Activated naive CD8-positive, alpha-beta T cell treated with anti-CD3 and anti-CD28 coated beads, Interleukin-2, amount 10 ng/mL, durations not matched to agents 7 days and 5 days (primary cell): ENCODE results near the gene RNF150. TPM values are rescaled to one million over a fixed set of nuclear protein-coding genes. Genes with fewer than 3 reads are reported as not detected.

ENCODE experiments used
- ATAC-seq: fragments of 150-1000 bp; cut with Tn5 transposase; one replicate; pipeline ENCODE4 v1.10.0; 2021; ENCODE audit warnings: low read depth, moderate library complexity
- POLR2A ChIA-PET: fragments of 350-600 bp; sonication (Branson Sonifier 250); formaldehyde crosslinking; loops from one replicate; lab custom pipeline; 2021; ENCODE audit warnings: antibody characterized with exemption; lab: Charles Lee
- DNase-seq: peaks from one replicate; pipeline ENCODE4 v3.0.0; 2021
- H3K27ac Mint-ChIP-seq: one replicate; pipeline ENCODE4 v1.8.0; 2022; ENCODE audit warnings: mild to moderate bottlenecking, mixed read lengths
- H3K27me3 Mint-ChIP-seq: one replicate; pipeline ENCODE4 v1.8.0; 2022; ENCODE audit warnings: mild to moderate bottlenecking, moderate library complexity, mixed read lengths
- H3K36me3 Mint-ChIP-seq: one replicate; pipeline ENCODE4 v1.8.0; 2021; ENCODE audit warnings: mild to moderate bottlenecking, mixed read lengths
- H3K4me1 Mint-ChIP-seq: one replicate; pipeline ENCODE4 v1.8.0; 2021; ENCODE audit warnings: mixed read lengths
- H3K4me3 Mint-ChIP-seq: one replicate; pipeline ENCODE4 v1.8.0; 2022; ENCODE audit warnings: mild to moderate bottlenecking, moderate library complexity, mixed read lengths
- H3K9me3 Mint-ChIP-seq: one replicate; pipeline ENCODE4 v1.8.0; 2021; ENCODE audit warnings: mixed read lengths
- total RNA-seq, 2 experiments: library from RNA; stranded (reverse); gene quantifications; one replicate each; pipeline ENCODE4 v1.2.3, GENCODE V29; 2021

The RNF150 gene
- total RNA-seq, 2 experiments from 2014 or later, result not detected

DNA sequence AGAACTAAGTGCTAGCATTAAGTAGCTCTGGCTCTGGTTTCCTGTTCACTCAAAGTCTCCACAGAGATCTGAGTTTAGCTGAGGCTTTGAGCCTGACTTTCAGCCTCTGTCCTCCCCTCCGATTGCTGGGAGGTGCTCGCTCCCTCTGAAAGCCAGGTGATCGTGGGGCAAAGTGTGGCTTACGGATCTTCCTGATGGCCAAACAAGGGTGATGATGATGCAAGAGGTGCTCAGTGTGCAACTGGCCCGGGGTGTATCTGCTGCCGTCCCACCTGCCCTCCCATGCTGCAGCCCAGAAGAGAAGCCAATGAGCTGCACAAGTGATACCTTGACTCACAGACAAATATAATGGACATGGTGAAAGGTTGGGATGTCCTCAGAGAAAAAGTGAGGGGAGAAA is 207.9 kb downstream of the RNF150 start:
- Mint-ChIP-seq H3K27ac (no peak overlapping the region), H3K4me3 (no peak overlapping the region), H3K4me1 (no peaks in the 10 kb centered on the region), H3K27me3 (peaks cover 3% of the 10 kb centered on the region), H3K9me3 (no peaks in the 10 kb centered on the region), H3K36me3 (no peaks in the 10 kb centered on the region)
- POLR2A ChIA-PET, result no interaction called here
- ATAC-seq (no peak), DNase-seq (no peak)

- ATAC-seq (no peak), DNase-seq (no peak)
- Mint-ChIP-seq H3K4me1 (no peaks in the 10 kb centered on the region), H3K27ac (no peak overlapping the region), H3K36me3 (no peaks in the 10 kb centered on the region), H3K9me3 (no peaks in the 10 kb centered on the region), H3K27me3 (peaks cover 3% of the 10 kb centered on the region), H3K4me3 (no peak overlapping the region)
- POLR2A ChIA-PET, result no interaction called here
These were observed 208.4 kb downstream of the RNF150 start for GRCh38 chr4:140924761-140925392.

- no peak overlapping the region for H3K27ac Mint-ChIP-seq
- POLR2A ChIA-PET, result no interaction called here
- H3K9me3 Mint-ChIP-seq, result no peaks in the 10 kb centered on the region
- ATAC-seq (no peak), DNase-seq (no peak)
- no peaks in the 10 kb centered on the region for H3K36me3 Mint-ChIP-seq
- no peaks in the 10 kb centered on the region for H3K4me1 Mint-ChIP-seq
- no peak overlapping the region for H3K4me3 Mint-ChIP-seq
- peaks cover 9% of the 10 kb centered on the region for H3K27me3 Mint-ChIP-seq
These were observed 226.0 kb downstream of the RNF150 start for GRCh38 chr4:140906993-140907962.

DNA sequence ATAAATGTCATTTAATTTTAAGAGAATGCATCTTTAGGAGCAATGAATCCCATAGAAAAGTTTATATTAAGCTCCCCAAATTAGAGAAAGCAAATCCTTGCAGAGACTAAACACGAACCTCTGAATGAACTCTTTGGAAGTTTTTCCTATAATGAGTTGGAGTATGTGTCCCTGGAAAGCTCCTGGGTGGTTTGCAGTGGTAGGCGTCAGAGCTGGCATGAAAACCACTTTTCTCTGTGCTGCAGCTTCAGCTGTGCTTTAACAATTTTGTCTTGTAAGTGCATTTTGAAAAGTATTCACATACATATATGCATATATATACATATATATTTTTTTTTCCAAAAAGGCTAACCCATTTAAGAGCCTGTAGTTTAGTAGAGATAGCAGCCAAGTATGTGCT is 228.4 kb downstream of the RNF150 start:
- Mint-ChIP-seq H3K27me3 (peaks cover 9% of the 10 kb centered on the region), H3K4me3 (no peak overlapping the region), H3K4me1 (no peaks in the 10 kb centered on the region), H3K27ac (no peak overlapping the region), H3K9me3 (no peaks in the 10 kb centered on the region), H3K36me3 (no peaks in the 10 kb centered on the region)
- ATAC-seq (no peak), DNase-seq (no peak)
- POLR2A ChIA-PET, result no interaction called here

GRCh38 chr4:140903522-140904475 is 229.5 kb downstream of the RNF150 start:
- Mint-ChIP-seq H3K9me3 (no peaks in the 10 kb centered on the region), H3K4me3 (no peak overlapping the region), H3K4me1 (no peaks in the 10 kb centered on the region)

GRCh38 chr4:140901736-140902336 is 231.4 kb downstream of the RNF150 start:
- H3K4me3 Mint-ChIP-seq, result no peak overlapping the region
- H3K27ac Mint-ChIP-seq, result no peak overlapping the region
- no peaks in the 10 kb centered on the region for H3K36me3 Mint-ChIP-seq
- DNase-seq (no peak), ATAC-seq (no peak)
- POLR2A ChIA-PET, result no interaction called here
- no peaks in the 10 kb centered on the region for H3K9me3 Mint-ChIP-seq
- H3K27me3 Mint-ChIP-seq, result peaks cover 3% of the 10 kb centered on the region
- no peaks in the 10 kb centered on the region for H3K4me1 Mint-ChIP-seq

More at GRCh38 chr4:140903522-140904475, 229.5 kb downstream of the RNF150 start:
- H3K27me3 Mint-ChIP-seq, result peaks cover 9% of the 10 kb centered on the region
- DNase-seq, result no peak
- POLR2A ChIA-PET, result no interaction called here
- ATAC-seq, result no peak
- H3K36me3 Mint-ChIP-seq, result no peaks in the 10 kb centered on the region
- no peak overlapping the region for H3K27ac Mint-ChIP-seq

DNA sequence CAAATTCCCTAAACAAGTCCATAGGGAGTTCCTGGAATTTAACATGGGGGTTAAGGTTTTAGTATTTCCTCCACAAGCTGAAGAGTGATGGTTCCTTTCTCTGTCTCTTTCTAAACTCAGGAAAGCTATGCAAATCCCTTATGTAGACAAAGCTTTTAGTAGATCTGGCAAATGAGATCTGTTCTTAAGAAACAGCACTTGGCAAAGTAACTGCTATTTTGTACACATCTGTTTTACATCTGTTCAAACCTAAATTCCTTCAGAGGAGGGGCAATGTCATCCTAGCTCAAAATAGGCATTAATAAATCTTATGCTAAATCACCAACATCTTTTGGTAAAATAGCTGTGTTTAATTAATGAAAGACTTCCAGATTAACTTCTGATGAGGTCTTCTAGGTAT is 239.3 kb downstream of the RNF150 start:
- Mint-ChIP-seq H3K36me3 (no peaks in the 10 kb centered on the region), H3K27me3 (no peaks in the 10 kb centered on the region), H3K9me3 (no peaks in the 10 kb centered on the region), H3K4me3 (no peak overlapping the region), H3K4me1 (no peaks in the 10 kb centered on the region), H3K27ac (no peak overlapping the region)
- POLR2A ChIA-PET, result no interaction called here
- ATAC-seq (no peak), DNase-seq (no peak)

- no peak overlapping the region for H3K27ac Mint-ChIP-seq
- H3K9me3 Mint-ChIP-seq, result no peaks in the 10 kb centered on the region
- ATAC-seq (no peak), DNase-seq (no peak)
- POLR2A ChIA-PET, result no interaction called here
- no peaks in the 10 kb centered on the region for H3K27me3 Mint-ChIP-seq
- H3K36me3 Mint-ChIP-seq, result no peaks in the 10 kb centered on the region
- no peak overlapping the region for H3K4me3 Mint-ChIP-seq
- no peaks in the 10 kb centered on the region for H3K4me1 Mint-ChIP-seq
These were observed 245.2 kb downstream of the RNF150 start for GRCh38 chr4:140888054-140888453.

- POLR2A ChIA-PET, result no interaction called here
- Mint-ChIP-seq H3K36me3 (no peaks in the 10 kb centered on the region), H3K4me3 (no peak overlapping the region), H3K27me3 (no peaks in the 10 kb centered on the region), H3K4me1 (no peaks in the 10 kb centered on the region), H3K27ac (no peak overlapping the region), H3K9me3 (no peaks in the 10 kb centered on the region)
- DNase-seq, result no peak
- ATAC-seq, result no peak
These were observed 245.8 kb downstream of the RNF150 start for GRCh38 chr4:140887467-140887866.

- peak; percentile 33 for ATAC-seq
- DNase-seq, result no peak
- POLR2A ChIA-PET, result no interaction called here
These were observed 248.7 kb downstream of the RNF150 start for GRCh38 chr4:140884431-140885058.

DNA sequence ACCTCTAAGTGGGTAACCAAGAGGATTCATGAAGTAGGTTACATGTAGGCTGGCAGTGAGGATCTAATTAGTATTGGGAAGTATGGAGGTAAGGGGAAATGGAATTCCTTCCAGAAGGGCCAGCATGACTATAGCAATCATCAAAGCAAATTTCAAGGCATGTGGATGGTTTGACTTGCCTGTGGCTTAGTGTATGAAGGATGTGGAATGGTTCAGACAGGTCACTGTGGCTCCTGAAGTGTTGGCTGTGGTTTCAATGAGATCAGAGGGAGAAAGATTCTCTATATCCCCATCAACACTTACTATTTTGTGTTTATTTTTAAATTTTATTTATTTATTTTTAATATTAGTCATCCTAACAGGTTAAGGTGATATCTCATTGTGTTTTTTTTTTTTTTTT is 255.5 kb downstream of the RNF150 start:
- Mint-ChIP-seq H3K27ac (no peak overlapping the region), H3K27me3 (peaks cover 12% of the 10 kb centered on the region), H3K4me3 (no peak overlapping the region), H3K9me3 (peaks cover 3% of the 10 kb centered on the region), H3K36me3 (no peaks in the 10 kb centered on the region), H3K4me1 (no peaks in the 10 kb centered on the region)
- ATAC-seq, result no peak
- no peak for DNase-seq
- POLR2A ChIA-PET, result no interaction called here

More at GRCh38 chr4:140884431-140885058, 248.7 kb downstream of the RNF150 start:
- H3K27ac Mint-ChIP-seq, result no peak overlapping the region
- H3K4me1 Mint-ChIP-seq, result no peaks in the 10 kb centered on the region
- H3K4me3 Mint-ChIP-seq, result no peak overlapping the region
- H3K36me3 Mint-ChIP-seq, result no peaks in the 10 kb centered on the region
- peaks cover 5% of the 10 kb centered on the region for H3K27me3 Mint-ChIP-seq
- H3K9me3 Mint-ChIP-seq, result peaks cover 1% of the 10 kb centered on the region

GRCh38 chr4:140876615-140877364 is 256.5 kb downstream of the RNF150 start:
- H3K4me3 Mint-ChIP-seq, result no peak overlapping the region
- peaks cover 2% of the 10 kb centered on the region for H3K9me3 Mint-ChIP-seq
- H3K4me1 Mint-ChIP-seq, result no peaks in the 10 kb centered on the region
- H3K36me3 Mint-ChIP-seq, result no peaks in the 10 kb centered on the region
- POLR2A ChIA-PET, result no interaction called here
- ATAC-seq, result no peak
- DNase-seq, result no peak
- no peak overlapping the region for H3K27ac Mint-ChIP-seq
- peaks cover 15% of the 10 kb centered on the region for H3K27me3 Mint-ChIP-seq
